Measurements from ENCODE around the gene ALX3.

Gene ALX3

GRCh38 chr1:110070671-110071242 is at the start of gene ALX3:
Gene ALX3, minus strand, starts transcription at chr1:110070672. Its CDS starts 60 bp downstream, at chr1:110070612.
- FAIRE-seq (no peak), DNase-seq (ENCODE audit: insufficient read length, low spot score) (no peak)
- no peak for TF ChIP-seq POLR2A (IDR thresholded peaks at IDR 0.05; ENCODE audit: low read depth, low read length)

- DNase-seq (ENCODE audit: insufficient read length, low spot score) (no peak), FAIRE-seq (no peak)
- TF ChIP-seq POLR2A (IDR thresholded peaks at IDR 0.05; ENCODE audit: low read depth, low read length) = no peak
Observed at GRCh38 chr1:110119843-110120242, 49.4 kb upstream of the ALX3 start.

GRCh38 chr1:110118636-110119396 is 48.3 kb upstream of the ALX3 start:
- no peak for FAIRE-seq
- TF ChIP-seq POLR2A (IDR thresholded peaks at IDR 0.05; ENCODE audit: low read depth, low read length) = no peak
- DNase-seq (ENCODE audit: insufficient read length, low spot score) = no peak

GRCh38 chr1:110114784-110115183 is 44.3 kb upstream of the ALX3 start:
- FAIRE-seq (no peak), DNase-seq (ENCODE audit: insufficient read length, low spot score) (no peak)
- TF ChIP-seq POLR2A (IDR thresholded peaks at IDR 0.05; ENCODE audit: low read depth, low read length) = no peak

- FAIRE-seq (no peak), DNase-seq (ENCODE audit: insufficient read length, low spot score) (no peak)
- TF ChIP-seq POLR2A (IDR thresholded peaks at IDR 0.05; ENCODE audit: low read depth, low read length) = no peak
Observed at GRCh38 chr1:110114173-110114572, 43.7 kb upstream of the ALX3 start.

GRCh38 chr1:110113551-110113950 is 43.1 kb upstream of the ALX3 start:
- TF ChIP-seq POLR2A (IDR thresholded peaks at IDR 0.05; ENCODE audit: low read depth, low read length) = no peak
- FAIRE-seq (no peak), DNase-seq (ENCODE audit: insufficient read length, low spot score) (no peak)

GRCh38 chr1:110112656-110113055 is 42.2 kb upstream of the ALX3 start:
- DNase-seq (ENCODE audit: insufficient read length, low spot score) (no peak), FAIRE-seq (no peak)
- no peak for TF ChIP-seq POLR2A (IDR thresholded peaks at IDR 0.05; ENCODE audit: low read depth, low read length)

GRCh38 chr1:110112143-110112542 is 41.7 kb upstream of the ALX3 start, which contains the start of gene UBL4B:
Gene UBL4B, plus strand, starts transcription at chr1:110112443. Its CDS starts 92 bp downstream, at chr1:110112535.
- DNase-seq (ENCODE audit: insufficient read length, low spot score) (no peak), FAIRE-seq (no peak)
- no peak for TF ChIP-seq POLR2A (IDR thresholded peaks at IDR 0.05; ENCODE audit: low read depth, low read length)

- TF ChIP-seq POLR2A (IDR thresholded peaks at IDR 0.05; ENCODE audit: low read depth, low read length) = no peak
Observed at GRCh38 chr1:110111081-110111480, 40.6 kb upstream of the ALX3 start.

GRCh38 chr1:110107867-110108469 is 37.5 kb upstream of the ALX3 start:
- FAIRE-seq (no peak), DNase-seq (ENCODE audit: insufficient read length, low spot score) (no peak)
- no peak for TF ChIP-seq POLR2A (IDR thresholded peaks at IDR 0.05; ENCODE audit: low read depth, low read length)

More at GRCh38 chr1:110111081-110111480, 40.6 kb upstream of the ALX3 start:
- DNase-seq (ENCODE audit: insufficient read length, low spot score) (no peak), FAIRE-seq (no peak)

GRCh38 chr1:110106013-110106941 is 35.8 kb upstream of the ALX3 start:
- DNase-seq (ENCODE audit: insufficient read length, low spot score) (peak; percentile 80), FAIRE-seq (no peak)
- TF ChIP-seq POLR2A (IDR thresholded peaks at IDR 0.05; ENCODE audit: low read depth, low read length) = no peak

- no peak for TF ChIP-seq POLR2A (IDR thresholded peaks at IDR 0.05; ENCODE audit: low read depth, low read length)
- no peak for FAIRE-seq
- DNase-seq (ENCODE audit: insufficient read length, low spot score) = no peak
Observed at GRCh38 chr1:110102081-110102480, 31.6 kb upstream of the ALX3 start.

GRCh38 chr1:110100335-110100734 is 29.9 kb upstream of the ALX3 start:
- no peak for FAIRE-seq
- TF ChIP-seq POLR2A (IDR thresholded peaks at IDR 0.05; ENCODE audit: low read depth, low read length) = no peak
- DNase-seq (ENCODE audit: insufficient read length, low spot score) = no peak
